ENCODE results near the gene NAA25.
"Not testable (repeated sequence)": the region's sequence is repeated elsewhere in the genome, so short reads cannot be mapped to it uniquely, and the experiment has no call there.

The NAA25 gene

DNA sequence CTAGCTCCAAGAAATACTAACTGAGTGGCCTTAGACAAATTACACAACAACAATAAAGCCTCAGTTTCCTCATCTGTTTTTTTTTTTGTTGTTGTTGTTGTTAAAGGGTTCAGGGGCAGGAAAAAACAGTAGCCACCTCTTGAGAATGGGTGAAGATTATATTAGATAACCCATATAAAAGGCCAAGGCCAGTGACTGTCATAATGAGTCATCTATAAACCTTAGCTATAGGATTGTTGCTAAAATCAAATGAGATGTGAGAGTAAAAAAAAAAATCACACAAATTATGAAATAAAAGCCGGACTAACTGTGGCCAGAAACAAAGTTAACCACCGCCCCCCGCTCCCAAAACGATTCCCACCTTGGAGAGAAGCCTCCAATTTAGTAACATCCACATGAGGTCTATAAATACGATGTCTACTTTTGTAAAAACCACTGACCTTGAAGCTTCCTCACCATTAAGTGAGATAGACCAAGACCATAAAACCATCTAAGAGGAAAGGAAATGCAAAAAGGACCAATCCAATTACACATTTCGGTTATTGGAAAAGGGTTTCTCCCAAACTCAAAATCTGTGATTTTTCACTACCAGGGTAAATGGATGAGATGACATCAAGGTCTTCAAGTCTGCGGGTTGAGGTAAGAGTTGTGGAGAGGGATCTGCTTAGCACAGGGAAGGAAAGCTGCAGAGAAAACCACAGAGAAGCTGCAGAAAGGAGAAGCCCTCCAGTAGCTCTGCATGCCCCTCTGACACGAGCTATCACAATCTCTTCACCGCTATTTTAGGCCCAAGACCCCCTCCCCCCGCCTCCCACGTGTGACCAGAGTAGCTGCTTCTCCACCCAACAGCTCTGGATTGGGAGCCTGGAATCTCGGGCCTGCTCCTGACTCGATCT lies 1.0 kb downstream of the NAA25 start:
- in situ Hi-C loops (cut with MboI; ENCODE audit: low sequenced_read_pairs), result no loop called here
- H3K4me3 ChIP-seq, result peak overlapping the region; percentile 90
- peaks cover 27% of the 10 kb centered on the region for H3K4me1 ChIP-seq
- H3K36me3 ChIP-seq (replicated peaks), result peaks cover 13% of the 10 kb centered on the region
- peak; percentile 38 to 73 for DNase-seq (ENCODE audit: low spot score in 2 of 2)
- no peaks in the 10 kb centered on the region for H3K9me3 ChIP-seq
- H3K27me3 ChIP-seq (ENCODE audit: low read depth), result no peaks in the 10 kb centered on the region

DNA sequence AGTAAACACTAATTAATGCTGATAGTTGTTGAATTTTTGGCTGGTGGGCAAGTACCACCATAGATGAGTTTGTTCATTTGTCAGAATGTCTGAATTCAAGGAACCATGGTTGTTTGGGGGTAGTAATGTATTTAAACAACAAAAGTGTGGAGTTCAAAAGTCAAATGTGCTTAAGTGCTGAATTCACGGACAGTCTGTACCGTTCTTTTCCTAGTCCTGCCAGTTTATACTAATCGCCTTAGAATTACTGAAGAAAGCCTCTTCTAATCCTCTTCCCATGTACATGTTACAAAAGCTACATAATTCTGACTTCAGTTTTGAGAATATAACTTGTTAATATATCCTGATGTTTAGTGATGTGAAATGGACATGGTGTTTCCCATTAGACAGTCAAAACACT lies 2.7 kb downstream of the NAA25 start:
- H3K9me3 ChIP-seq, result no peaks in the 10 kb centered on the region
- DNase-seq (ENCODE audit: low spot score in 2 of 2), result no peak
- H3K36me3 ChIP-seq (replicated peaks), result peaks cover 23% of the 10 kb centered on the region
- no peak overlapping the region for H3K4me3 ChIP-seq
- in situ Hi-C loops (cut with MboI; ENCODE audit: low sequenced_read_pairs), result no loop called here
- H3K4me1 ChIP-seq, result peaks cover 27% of the 10 kb centered on the region
- H3K27me3 ChIP-seq (ENCODE audit: low read depth), result no peaks in the 10 kb centered on the region

GRCh38 chr12:112103758-112104503 lies 4.7 kb downstream of the NAA25 start:
- H3K9me3 ChIP-seq, result no peaks in the 10 kb centered on the region

DNA sequence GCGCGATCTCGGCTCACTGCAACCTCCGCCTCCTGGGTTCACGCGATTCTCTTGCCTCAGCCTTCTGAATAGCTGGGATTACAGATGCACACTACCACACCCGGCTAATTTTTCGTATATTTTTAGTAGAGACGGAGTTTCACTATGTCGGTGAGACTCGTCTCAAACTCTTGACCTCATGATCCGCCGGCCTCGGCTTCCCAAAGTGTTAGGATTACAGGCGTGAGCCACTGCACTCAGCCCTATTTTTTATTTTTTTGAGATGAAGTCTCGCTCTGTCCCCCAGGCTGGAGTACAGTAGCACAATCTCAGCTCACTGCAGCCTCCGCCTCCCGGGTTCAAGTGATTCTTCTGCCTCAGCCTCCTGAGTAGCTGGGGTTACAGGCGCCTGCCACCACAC lies 5.8 kb downstream of the NAA25 start:
- H3K27me3 ChIP-seq (ENCODE audit: low read depth); H3K4me3 ChIP-seq; H3K9me3 ChIP-seq; in situ Hi-C loops (cut with MboI; ENCODE audit: low sequenced_read_pairs); DNase-seq (ENCODE audit: low spot score in 2 of 2): not testable (repeated sequence)
- peaks cover 44% of the 10 kb centered on the region for H3K36me3 ChIP-seq (replicated peaks)
- H3K4me1 ChIP-seq, result peaks cover 19% of the 10 kb centered on the region

More at GRCh38 chr12:112103758-112104503, 4.7 kb downstream of the NAA25 start:
- no peak for DNase-seq (ENCODE audit: low spot score in 2 of 2)
- in situ Hi-C loops (cut with MboI; ENCODE audit: low sequenced_read_pairs), result no loop called here
- peaks cover 38% of the 10 kb centered on the region for H3K36me3 ChIP-seq (replicated peaks)
- no peaks in the 10 kb centered on the region for H3K27me3 ChIP-seq (ENCODE audit: low read depth)
- no peak overlapping the region for H3K4me3 ChIP-seq
- peaks cover 19% of the 10 kb centered on the region for H3K4me1 ChIP-seq

- H3K4me1 ChIP-seq, result peaks cover 17% of the 10 kb centered on the region
- DNase-seq (ENCODE audit: low spot score in 2 of 2), result no peak
- H3K4me3 ChIP-seq, result no peak overlapping the region
- H3K27me3 ChIP-seq (ENCODE audit: low read depth), result no peaks in the 10 kb centered on the region
- no peaks in the 10 kb centered on the region for H3K9me3 ChIP-seq
- in situ Hi-C loops (cut with MboI; ENCODE audit: low sequenced_read_pairs), result no loop called here
- H3K36me3 ChIP-seq (replicated peaks), result peaks cover 44% of the 10 kb centered on the region
These were observed 6.5 kb downstream of the NAA25 start for GRCh38 chr12:112102127-112102526.

DNA sequence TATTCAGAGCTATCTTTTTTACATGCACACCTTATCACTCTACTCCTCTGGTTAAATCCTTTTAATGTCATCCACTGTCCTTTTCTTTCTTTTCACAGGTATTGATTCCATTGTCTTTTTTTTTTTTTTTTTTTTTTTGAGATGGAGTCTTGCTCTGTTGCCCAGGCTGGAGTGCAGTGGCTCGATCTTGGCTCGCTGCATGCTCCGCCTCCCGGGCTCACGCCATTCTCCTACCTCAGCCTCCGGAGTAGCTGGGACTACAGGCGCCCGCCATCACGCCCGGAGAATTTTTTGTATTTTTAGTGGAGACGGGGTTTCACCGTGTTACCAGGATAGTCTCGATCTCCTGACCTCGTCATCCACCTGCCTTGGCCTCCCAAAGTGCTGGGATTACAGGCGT lies 8.1 kb downstream of the NAA25 start:
- peaks cover 52% of the 10 kb centered on the region for H3K36me3 ChIP-seq (replicated peaks)
- DNase-seq (ENCODE audit: low spot score in 2 of 2); H3K27me3 ChIP-seq (ENCODE audit: low read depth); H3K4me1 ChIP-seq; in situ Hi-C loops (cut with MboI; ENCODE audit: low sequenced_read_pairs); H3K4me3 ChIP-seq; H3K9me3 ChIP-seq: not testable (repeated sequence)

DNA sequence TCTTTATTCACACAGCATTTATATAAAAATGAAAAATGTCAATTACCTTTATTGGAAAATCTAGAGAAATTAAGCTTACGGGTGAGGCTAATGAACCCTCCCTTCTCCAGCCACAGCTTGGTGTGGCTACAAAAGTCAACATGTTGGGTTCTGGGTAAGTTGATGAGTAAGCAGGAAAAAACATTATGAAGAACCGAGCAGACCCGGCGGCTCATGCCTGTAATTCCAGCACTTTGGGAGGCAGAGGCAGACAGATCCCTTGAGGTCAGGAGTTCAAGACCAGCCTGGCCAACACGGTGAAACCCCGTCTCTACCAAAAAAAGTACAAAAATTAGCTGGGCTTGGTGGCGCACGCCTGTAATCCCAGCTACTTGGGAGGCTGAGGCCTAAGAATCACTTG lies 10.9 kb downstream of the NAA25 start:
- Histone ChIP-seq H3K36me3 (replicated peaks) (peaks cover 57% of the 10 kb centered on the region), H3K9me3 (no peaks in the 10 kb centered on the region), H3K27me3 (ENCODE audit: low read depth) (no peaks in the 10 kb centered on the region), H3K4me1 (no peaks in the 10 kb centered on the region), H3K4me3 (no peak overlapping the region)
- in situ Hi-C loops (cut with MboI; ENCODE audit: low sequenced_read_pairs), result no loop called here
- no peak for DNase-seq (ENCODE audit: low spot score in 2 of 2)

GRCh38 chr12:112096667-112097066 lies 11.9 kb downstream of the NAA25 start:
- in situ Hi-C loops (cut with MboI; ENCODE audit: low sequenced_read_pairs), result no loop called here
- peaks cover 63% of the 10 kb centered on the region for H3K36me3 ChIP-seq (replicated peaks)
- no peaks in the 10 kb centered on the region for H3K27me3 ChIP-seq (ENCODE audit: low read depth)
- no peaks in the 10 kb centered on the region for H3K4me1 ChIP-seq
- H3K9me3 ChIP-seq, result no peaks in the 10 kb centered on the region
- H3K4me3 ChIP-seq, result no peak overlapping the region
- no peak for DNase-seq (ENCODE audit: low spot score in 2 of 2)

DNA sequence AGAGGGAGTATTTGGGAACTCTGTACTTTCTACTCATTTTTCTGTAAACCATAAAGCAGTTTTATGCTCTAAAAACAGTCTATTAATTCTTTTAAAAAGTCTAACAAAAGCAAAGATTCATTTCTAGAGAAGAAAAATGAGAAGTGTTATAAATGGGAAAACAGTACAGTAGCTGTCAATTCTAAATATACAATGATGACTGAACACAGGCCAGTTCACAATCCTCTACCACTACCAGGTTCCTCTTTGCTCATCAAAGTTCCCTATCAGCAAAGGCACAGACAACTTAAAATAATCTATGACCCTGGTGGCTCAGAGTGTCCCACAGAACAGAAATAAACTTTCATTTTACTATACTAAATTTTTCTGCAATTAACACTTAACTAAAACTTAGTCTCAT lies 12.5 kb downstream of the NAA25 start:
- Histone ChIP-seq H3K27me3 (ENCODE audit: low read depth) (no peaks in the 10 kb centered on the region), H3K4me1 (no peaks in the 10 kb centered on the region), H3K36me3 (replicated peaks) (peaks cover 64% of the 10 kb centered on the region), H3K4me3 (no peak overlapping the region), H3K9me3 (no peaks in the 10 kb centered on the region)
- DNase-seq (ENCODE audit: low spot score in 2 of 2), result no peak
- in situ Hi-C loops (cut with MboI; ENCODE audit: low sequenced_read_pairs), result no loop called here

DNA sequence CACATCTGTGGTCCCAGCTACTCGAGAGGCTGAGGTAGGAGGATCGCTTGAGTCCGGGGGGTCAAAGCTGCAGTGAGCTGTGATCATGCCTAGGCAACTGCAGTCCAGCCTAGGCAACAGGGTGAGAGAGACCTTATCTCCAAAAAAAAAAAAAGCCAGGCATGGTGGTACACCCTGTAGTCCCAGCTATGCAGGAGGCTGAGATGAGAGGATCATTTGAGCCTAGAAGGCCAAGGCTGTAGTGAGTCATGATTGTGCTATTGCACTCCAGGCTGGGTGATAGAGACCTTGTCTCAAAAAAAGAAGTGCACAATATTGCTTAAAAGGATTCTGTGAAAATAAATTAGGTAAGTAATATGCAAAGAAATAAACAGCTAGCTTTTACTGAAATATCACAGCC lies 17.0 kb downstream of the NAA25 start:
- no peaks in the 10 kb centered on the region for H3K27me3 ChIP-seq (ENCODE audit: low read depth)
- in situ Hi-C loops (cut with MboI; ENCODE audit: low sequenced_read_pairs), result no loop called here
- DNase-seq (ENCODE audit: low spot score in 2 of 2), result no peak
- no peaks in the 10 kb centered on the region for H3K4me1 ChIP-seq
- peaks cover 67% of the 10 kb centered on the region for H3K36me3 ChIP-seq (replicated peaks)
- H3K9me3 ChIP-seq, result no peaks in the 10 kb centered on the region
- no peak overlapping the region for H3K4me3 ChIP-seq

- no peaks in the 10 kb centered on the region for H3K27me3 ChIP-seq (ENCODE audit: low read depth)
- H3K36me3 ChIP-seq (replicated peaks), result peaks cover 64% of the 10 kb centered on the region
- H3K4me1 ChIP-seq, result peaks cover 7% of the 10 kb centered on the region
- H3K4me3 ChIP-seq, result no peak overlapping the region
- in situ Hi-C loops (cut with MboI; ENCODE audit: low sequenced_read_pairs), result no loop called here
- H3K9me3 ChIP-seq, result no peaks in the 10 kb centered on the region
- DNase-seq (ENCODE audit: low spot score in 2 of 2), result no peak
These were observed 20.7 kb downstream of the NAA25 start for GRCh38 chr12:112087851-112088250.

- DNase-seq (ENCODE audit: low spot score in 2 of 2), result no peak
- Histone ChIP-seq H3K9me3 (no peaks in the 10 kb centered on the region), H3K27me3 (ENCODE audit: low read depth) (no peaks in the 10 kb centered on the region), H3K4me3 (no peak overlapping the region), H3K4me1 (peaks cover 7% of the 10 kb centered on the region), H3K36me3 (replicated peaks) (peaks cover 61% of the 10 kb centered on the region)
- in situ Hi-C loops (cut with MboI; ENCODE audit: low sequenced_read_pairs), result no loop called here
These were observed 21.3 kb downstream of the NAA25 start for GRCh38 chr12:112087055-112087850.

DNA sequence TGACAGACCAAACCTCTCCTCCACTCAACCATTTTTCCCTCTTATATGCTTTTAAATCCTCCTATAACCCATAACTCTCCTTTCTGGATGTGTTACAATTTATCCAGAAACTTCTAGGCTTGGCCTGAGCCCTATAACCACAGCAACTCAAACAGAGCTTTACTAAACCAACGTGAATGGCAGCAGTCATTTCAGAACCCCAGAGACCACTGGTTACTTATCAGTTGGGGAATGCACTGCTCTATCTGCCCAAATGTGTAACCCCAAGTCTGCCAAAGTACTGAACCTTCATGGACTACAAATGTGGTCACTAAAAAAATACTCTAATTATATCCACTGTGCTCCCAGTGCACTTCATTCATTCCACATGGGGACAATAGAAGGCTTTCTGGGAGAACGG lies 42.0 kb downstream of the NAA25 start:
- in situ Hi-C loops (cut with MboI; ENCODE audit: low sequenced_read_pairs), result no loop called here
- peaks cover 84% of the 10 kb centered on the region for H3K36me3 ChIP-seq (replicated peaks)
- H3K9me3 ChIP-seq, result no peaks in the 10 kb centered on the region
- no peak for DNase-seq (ENCODE audit: low spot score in 2 of 2)
- H3K4me3 ChIP-seq, result no peak overlapping the region
- H3K27me3 ChIP-seq (ENCODE audit: low read depth), result no peaks in the 10 kb centered on the region
- H3K4me1 ChIP-seq, result no peaks in the 10 kb centered on the region
